IMR-90 (cell line): Measurements from ENCODE around the gene SLC38A4.

Experiments used
- CHD1 ChIP-seq: IDR thresholded peaks from 2 replicates; pipeline ENCODE4 v1.6.1; 2012; ENCODE audit warnings: low read depth, low read length, improper control_type of control experiment
- RAD21 ChIP-seq: IDR thresholded peaks from 2 replicates; pipeline ENCODE4 v1.6.1; 2012; ENCODE audit warnings: low read length, improper control_type of control experiment
- RFX5 ChIP-seq: IDR thresholded peaks from 2 replicates; pipeline ENCODE4 v1.8.0; 2012; ENCODE audit warnings: low read depth, mild to moderate bottlenecking, low read length, moderate library complexity
- SMC3 ChIP-seq: fragments of 150-350 bp; IDR thresholded peaks from 2 replicates; pipeline ENCODE4 v1.6.1; 2016; ENCODE audit warnings: low read depth, mild to moderate bottlenecking, antibody characterized with exemption, low read length, moderate library complexity
- TF ChIP-seq, protein P1 (sequence below): conservative IDR thresholded peaks from 2 replicates; pipeline ENCODE4 v1.5.1; 2012; ENCODE audit warnings: mild to moderate bottlenecking, low read depth, low read length, improper control_type of control experiment

DNA sequence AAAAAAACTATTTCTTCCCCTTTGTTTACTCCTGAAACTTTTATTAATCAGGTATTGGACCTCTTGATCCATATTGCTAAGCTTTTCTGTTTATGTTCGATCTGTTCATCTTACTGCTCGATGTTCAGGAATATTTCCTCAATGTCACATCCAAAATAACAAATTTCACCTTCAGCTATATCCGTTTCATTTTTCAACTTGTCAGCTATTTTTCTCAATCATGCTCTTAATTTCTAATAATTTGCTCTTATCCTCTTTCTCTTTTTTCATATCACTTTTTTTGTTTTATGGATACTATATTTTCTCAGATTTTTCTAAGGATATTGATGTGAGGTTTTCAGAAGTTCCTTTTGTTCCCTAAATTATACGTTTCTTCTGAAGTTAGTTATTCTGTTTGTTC lies 29.8 kb downstream of the SLC38A4 start:
- TF ChIP-seq RAD21 (no peak), RFX5 (no peak), SMC3 (no peak), CHD1 (no peak)
- TF ChIP-seq, protein P1, sequence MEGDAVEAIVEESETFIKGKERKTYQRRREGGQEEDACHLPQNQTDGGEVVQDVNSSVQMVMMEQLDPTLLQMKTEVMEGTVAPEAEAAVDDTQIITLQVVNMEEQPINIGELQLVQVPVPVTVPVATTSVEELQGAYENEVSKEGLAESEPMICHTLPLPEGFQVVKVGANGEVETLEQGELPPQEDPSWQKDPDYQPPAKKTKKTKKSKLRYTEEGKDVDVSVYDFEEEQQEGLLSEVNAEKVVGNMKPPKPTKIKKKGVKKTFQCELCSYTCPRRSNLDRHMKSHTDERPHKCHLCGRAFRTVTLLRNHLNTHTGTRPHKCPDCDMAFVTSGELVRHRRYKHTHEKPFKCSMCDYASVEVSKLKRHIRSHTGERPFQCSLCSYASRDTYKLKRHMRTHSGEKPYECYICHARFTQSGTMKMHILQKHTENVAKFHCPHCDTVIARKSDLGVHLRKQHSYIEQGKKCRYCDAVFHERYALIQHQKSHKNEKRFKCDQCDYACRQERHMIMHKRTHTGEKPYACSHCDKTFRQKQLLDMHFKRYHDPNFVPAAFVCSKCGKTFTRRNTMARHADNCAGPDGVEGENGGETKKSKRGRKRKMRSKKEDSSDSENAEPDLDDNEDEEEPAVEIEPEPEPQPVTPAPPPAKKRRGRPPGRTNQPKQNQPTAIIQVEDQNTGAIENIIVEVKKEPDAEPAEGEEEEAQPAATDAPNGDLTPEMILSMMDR = no peak
